ENCODE measurements around the gene RAB41.
"Not testable (repeated sequence)": the region's sequence is repeated elsewhere in the genome, so short reads cannot be mapped to it uniquely, and the experiment has no call there.

RAB41 gene

GRCh38 chrX:70292788-70293187 lies 10.8 kb downstream of the RAB41 start:
- no peak for DNase-seq

DNA sequence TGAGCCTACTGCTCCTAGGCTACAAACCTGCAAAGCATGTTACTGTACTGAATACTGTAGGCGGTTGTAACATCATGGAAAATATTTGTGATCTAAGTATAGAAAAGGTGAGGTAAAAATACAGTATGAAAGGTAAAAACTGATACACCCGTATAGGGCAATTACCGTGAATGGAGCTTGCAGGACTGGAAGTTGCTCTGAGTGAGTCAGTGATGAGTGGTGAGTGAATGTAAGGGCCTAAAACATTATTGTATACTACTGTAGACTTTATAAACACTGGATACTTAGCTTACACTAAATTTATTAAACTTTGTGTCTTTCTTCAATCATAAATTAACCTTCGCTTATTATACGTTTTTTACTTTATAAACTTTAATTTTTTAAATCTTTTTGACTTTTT lies 11.6 kb downstream of the RAB41 start:
- no peak for DNase-seq

DNA sequence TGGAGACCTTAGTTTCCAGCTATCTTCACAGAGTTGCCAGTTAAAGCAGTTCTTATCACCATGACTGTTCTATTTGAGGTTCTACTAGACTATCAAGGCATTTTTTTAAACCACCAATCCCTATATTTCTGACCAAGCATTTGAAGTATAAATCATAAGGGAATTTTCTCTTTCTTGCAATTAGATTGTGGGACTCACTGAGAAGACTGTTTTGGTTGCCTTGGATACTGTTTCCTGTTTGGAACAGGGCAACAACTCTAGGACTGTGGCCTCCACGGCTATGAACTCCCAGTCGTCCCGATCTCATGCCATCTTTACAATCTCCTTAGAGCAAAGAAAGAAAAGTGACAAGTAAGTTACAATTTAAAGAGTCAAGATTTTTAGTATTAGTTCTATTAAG lies 19.7 kb downstream of the RAB41 start:
- no peak for DNase-seq

GRCh38 chrX:70313503-70313902 lies 31.5 kb downstream of the RAB41 start:
- no peak for DNase-seq

GRCh38 chrX:70322784-70323183 lies 40.8 kb downstream of the RAB41 start:
- no peak for DNase-seq

DNA sequence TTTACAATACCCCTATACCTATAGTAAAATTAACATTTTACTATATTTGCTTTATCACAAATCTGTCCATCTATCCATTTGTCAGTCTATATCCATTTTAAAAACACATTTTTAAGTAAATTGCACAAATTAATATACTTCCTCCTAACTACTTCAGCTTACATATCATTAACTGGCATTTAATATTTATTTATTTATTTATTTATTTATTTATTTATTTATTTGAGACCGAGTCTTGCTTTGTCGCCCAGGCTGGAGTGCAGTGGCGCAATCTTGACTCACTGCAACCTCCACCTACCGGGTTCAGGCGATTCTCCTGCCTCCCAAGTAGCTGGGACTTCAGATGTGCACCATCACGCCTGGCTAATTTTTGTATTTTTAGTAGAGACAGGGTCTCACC lies 41.7 kb downstream of the RAB41 start:
- not testable (repeated sequence) for DNase-seq

DNA sequence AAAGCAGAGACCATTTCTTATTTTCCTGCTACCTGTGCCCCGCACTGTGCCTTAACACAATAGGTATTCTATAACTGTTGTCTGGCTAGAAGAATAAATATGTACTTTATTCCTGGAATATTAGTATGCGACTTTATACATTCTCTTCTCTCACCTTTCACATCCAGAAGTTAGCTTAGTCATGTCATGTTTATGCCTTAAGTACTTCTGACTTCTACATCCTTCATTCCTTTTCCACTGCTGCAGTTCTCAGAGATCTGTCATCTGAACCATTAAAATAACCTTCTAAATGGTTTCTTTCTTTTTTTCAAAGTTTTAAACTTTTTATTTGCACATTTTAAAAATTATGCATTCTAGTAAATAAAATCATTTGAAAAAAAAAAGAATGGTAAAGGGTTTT lies 42.4 kb downstream of the RAB41 start:
- DNase-seq = no peak

DNA sequence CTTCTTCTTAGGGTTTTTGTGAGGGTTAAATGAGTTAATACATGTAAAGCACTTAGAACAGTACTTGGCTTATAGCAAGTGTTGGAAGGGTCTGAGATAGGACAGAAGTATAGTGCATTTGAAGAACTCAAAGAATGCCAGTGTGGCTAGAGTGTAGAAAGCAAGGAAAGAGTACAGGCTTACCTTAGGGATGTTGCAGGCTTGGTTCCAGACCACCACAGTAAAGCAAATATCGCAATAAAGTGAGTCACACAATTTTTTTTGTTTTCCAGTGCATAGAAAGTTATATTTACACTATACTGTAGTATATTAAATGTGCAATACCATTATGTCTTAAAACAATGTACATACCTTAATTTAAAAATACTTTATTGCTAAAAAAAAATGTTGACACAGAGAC lies 49.2 kb downstream of the RAB41 start:
- DNase-seq = no peak

- DNase-seq = no peak
Observed at GRCh38 chrX:70332600-70332999, 50.6 kb downstream of the RAB41 start.

All from CD4-positive, alpha-beta T cell treated with Interleukin-21 for 1 hour (primary cell).